GM18519 (cell line): ENCODE data around the gene IGFLR1.

ENCODE experiments used
- ATAC-seq: cut with Tn5 transposase; IDR thresholded peaks from one replicate; pipeline ENCODE4 v1.9.1; 2021; ENCODE audit warnings: mild to moderate bottlenecking, moderate library complexity; ENCODE audit not compliant: unreplicated experiment, low FRiP score

The IGFLR1 gene

DNA sequence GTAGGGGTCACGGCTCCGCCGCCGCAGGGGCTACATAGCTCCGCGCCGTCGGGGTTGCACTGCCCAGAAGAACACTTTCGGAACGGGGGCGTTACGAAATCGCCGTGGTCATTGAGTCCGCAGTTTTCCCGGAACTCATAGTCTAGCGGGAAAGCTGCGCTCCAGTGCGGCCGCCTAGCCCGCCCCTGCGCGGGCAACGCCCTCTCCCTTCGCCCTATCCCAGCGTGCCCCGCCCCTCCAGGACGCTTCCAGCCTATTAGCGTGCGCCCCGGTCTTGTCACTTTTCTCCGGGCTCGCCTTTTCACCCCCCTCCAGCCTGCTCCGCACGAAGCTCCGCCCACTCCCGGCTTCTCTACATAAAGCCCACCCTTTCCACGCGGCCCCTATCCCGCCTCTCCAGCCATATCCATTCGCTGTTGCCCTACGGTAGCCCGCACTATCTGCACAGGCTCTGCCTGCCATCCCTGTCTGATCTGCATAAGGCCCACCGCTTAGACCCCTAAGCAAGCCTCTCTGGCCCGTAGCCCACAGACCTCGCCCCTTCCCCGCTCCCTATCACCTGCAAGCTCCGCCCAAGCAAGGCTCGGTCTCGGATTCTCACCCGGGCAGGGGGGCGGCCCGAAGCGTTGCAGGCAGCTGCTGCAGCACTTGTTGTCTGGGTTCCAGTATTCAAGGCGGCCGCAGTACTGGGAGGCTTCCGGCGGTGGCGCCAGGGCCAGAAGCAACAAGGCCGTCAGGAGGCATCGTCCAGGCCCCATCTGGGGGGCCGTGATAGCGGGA is 1.6 kb downstream of the IGFLR1 start:
- ATAC-seq: peak; percentile 39

DNA sequence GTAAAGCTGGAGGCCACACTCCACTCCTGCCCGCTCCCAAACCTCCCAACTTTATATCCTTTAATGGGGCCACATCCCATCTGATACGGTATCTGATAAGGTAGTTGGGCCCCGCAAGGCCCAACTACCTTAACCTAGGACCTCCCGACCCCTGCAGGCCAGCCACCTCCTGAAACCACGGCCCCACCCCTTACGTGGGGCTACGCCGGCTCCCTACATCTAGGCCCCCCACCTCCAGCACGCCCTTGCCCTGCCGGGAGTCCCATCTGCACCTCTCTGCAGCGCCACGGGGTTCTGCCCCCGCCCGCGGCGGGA is 2.2 kb downstream of the IGFLR1 start:
- ATAC-seq: peak; percentile 20

DNA sequence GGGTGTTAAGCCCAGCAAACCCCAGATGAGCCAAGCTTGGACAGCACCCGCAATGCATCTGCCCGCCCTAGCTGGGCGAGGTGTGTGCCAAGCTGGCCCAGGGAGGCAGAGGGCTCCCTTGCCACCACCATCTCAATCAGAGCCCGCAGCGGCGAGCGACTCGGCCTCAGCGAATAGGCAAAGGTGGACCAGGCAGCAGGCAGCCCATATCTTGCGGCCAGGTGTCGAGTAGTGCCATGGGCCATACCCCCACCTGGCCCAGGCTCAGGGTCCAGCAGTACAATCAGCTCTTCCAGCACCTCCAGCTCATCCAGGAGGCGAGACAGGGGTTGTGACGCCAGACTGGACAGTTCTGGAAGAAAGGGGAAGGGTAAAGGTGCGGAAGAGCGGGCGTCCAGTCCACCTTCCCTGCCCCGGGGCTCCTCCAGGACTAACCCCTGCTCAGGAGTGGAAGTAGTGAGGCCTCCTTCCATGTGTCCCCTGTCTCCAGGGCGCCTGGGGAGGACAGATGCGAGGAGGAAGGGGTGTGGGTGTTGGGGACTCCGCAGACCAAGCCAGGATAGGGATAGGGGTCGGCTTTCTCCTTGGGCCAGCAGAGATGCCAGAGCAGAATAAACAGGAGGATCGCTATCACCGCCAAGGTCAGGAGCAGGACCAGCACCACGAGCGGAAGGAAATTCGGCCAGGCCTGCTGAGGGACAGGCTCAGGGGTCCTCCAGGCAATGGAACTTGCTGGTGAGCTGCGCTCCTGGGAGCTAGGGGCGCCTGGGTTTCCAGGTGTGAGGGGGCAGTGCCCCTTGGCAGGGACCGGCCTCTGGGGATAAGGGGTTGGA is 2.8 kb downstream of the IGFLR1 start:
- no peak for ATAC-seq

DNA sequence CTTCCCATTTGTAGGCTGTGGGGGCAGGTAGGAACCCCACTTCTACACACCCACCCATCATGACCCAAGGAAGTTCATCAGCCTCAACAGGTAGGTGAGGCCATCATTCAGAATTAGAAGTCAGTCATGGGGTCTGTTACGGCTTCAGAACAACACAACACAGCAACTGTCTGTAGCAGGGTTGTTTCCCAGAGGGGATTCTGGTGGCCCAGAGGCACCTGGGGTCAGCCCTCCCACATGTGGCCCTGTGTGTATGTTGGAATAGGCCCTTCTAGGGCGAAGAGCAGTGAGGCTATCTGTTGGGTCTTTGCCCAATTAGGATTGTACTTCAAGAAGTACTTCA is 3.4 kb downstream of the IGFLR1 start:
- ATAC-seq: no peak

DNA sequence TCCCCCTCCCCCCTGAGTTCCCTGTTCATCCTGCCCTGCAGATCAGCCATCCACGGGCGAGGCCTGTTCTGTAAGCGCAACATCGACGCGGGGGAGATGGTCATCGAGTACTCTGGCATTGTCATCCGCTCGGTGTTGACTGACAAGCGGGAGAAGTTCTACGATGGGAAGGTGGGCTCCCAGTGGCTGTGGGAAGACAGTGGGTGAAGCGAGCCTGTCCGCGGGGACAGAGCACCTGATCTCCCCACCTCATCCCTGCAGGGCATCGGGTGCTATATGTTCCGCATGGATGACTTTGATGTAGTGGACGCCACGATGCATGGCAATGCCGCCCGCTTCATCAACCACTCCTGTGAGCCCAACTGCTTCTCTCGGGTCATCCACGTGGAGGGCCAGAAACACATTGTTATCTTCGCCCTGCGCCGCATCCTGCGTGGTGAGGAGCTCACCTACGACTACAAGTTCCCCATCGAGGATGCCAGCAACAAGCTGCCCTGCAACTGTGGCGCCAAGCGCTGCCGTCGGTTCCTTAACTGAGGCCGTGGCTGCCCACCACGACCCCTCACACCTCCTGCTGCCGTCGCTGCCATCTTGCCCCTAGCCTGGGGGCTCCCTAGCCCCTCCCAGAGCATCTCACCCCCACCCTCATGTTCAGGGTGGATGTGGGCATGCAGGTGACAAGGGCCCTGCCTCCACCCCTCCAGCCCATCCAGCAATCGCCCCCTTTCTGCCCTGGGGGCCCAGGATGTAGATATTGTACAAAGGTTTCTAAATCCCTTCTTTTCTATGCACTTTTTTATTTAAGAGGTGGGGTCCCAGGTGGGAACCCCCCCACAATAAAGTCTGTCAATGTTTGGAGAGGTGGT is 4.0 kb downstream of the IGFLR1 start:
- ATAC-seq: no peak

DNA sequence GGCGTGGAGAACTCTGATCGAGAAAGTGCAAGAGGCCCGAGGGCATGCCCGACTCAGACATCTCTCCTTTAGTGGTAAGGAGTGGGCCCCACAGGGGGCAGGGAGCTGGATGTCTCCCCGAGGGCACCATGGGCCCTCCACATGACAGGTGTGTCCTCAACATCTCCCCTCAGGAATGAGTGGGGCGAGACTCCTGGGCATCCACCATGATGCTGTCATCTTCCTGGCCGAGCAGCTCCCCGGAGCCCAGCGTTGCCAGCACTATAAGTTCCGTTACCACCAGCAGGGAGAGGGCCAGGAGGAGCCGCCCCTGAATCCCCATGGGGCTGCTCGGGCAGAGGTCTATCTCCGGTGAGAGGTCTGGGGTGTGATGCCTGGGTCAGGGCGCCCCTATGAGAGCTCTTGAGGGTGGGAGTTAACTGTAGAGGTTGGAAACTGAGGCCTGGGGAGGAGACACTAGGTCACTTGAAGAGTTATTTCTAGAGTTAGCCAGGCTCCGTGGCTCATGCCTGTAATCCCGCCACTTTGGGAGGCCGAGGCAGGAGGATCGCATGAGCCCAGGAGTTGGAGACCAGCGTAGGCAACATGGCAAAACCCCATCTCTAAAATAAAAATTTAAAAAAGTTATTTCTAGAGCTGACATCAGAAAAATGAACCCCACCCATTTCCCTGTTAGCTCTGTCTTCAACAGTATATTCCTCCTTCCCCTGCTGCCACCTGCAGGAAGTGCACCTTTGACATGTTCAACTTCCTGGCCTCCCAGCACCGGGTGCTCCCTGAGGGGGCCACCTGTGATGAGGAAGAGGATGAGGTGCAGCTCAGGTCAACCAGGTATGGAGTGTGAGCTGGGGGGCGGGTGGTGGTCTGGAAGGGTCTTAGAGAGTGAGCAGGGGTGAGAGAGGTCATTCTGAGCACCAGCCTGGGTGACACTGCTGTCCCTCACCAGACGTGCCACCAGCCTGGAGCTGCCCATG is 5.1 kb downstream of the IGFLR1 start:
- no peak for ATAC-seq

DNA sequence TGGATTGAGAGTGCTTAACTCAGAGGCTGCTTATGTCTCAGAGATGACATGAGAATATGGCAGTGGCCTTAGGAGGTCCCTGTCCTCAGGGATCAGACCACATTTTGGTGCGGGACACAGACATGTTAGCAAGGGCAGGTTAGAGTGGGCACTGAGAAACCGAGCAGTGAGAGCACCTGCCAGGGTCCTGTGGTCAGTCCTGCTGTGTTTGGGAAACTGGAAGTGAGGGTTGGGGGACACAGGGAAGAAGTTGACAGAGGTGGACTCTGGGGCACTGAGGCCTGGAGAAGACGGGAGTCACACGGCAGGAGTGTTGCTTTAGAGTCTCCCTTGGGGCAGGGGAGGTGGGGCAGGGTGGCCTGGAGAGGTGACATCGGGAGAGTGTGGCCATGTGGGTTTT is 7.4 kb downstream of the IGFLR1 start:
- no peak for ATAC-seq

DNA sequence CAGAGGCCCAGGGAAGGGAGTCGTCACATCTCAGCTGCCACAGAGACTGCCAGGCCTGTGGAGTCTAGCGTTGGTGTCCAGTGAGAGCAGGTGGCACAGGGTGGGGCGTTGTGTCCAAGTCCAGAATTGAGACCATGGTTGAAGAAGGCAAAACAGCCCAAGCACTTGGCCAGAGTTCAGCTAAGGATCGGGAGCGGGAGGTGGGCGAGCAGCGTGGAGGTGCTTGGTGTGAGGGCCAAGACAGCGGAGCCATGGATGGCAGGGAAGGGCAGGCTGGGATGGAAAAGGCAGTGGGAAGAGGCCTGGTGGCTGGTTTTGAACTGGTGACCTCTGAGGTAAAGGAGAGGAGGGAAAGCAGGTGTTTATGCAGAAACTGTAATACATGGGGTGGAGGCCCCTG is 8.0 kb downstream of the IGFLR1 start:
- no peak for ATAC-seq

DNA sequence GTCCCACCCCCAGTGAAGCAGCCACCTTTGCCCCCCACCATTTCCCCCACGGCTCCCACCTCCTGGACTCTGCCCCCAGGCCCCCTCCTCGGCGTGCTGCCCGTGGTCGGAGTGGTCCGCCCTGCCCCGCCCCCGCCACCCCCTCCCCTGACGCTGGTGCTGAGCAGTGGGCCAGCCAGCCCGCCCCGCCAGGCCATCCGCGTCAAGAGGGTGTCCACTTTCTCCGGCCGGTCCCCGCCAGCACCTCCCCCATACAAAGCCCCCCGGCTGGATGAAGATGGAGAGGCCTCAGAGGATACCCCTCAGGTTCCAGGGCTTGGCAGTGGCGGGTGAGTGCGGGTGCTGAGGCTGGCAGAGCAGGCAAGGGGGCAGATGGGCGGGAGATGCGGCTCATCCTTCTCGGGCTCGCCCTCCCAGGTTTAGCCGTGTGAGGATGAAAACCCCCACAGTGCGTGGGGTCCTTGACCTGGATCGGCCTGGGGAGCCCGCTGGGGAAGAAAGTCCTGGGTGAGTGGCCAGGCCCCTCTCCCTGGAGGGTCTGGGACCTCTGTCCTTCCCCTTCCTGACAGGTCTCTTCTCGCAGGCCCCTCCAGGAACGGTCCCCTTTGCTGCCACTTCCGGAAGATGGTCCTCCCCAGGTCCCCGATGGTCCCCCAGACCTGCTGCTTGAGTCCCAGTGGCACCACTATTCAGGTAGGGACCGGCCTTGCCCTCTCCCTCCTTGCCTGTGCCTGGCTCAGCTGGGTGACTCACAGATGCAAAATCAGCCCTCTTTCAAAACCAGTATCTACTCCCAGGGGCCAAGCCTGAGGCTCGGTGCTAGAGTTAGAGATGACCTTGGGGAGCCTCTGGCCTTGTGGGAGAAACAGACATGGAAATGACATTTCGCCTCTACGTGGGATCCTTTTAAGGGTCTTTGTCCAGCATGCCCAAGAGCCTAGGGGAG is 8.8 kb downstream of the IGFLR1 start:
- ATAC-seq: no peak

DNA sequence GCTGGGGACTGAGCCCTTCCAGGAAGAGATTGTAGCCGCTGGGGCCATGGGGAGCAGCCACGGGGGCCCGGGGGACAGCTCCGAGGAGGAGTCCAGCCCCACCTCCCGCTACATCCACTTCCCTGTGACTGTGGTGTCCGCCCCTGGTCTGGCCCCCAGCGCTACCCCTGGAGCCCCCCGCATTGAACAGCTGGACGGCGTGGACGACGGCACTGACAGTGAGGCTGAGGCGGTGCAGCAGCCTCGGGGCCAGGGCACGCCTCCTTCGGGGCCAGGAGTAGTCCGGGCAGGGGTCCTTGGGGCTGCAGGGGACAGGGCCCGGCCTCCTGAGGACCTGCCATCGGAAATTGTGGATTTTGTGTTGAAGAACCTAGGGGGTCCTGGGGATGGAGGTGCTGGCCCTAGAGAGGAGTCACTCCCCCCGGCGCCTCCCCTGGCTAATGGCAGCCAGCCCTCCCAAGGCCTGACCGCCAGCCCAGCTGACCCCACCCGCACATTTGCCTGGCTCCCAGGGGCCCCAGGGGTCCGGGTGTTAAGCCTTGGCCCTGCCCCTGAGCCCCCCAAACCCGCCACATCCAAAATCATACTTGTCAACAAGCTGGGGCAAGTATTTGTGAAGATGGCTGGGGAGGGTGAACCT is 9.6 kb downstream of the IGFLR1 start:
- no peak for ATAC-seq

DNA sequence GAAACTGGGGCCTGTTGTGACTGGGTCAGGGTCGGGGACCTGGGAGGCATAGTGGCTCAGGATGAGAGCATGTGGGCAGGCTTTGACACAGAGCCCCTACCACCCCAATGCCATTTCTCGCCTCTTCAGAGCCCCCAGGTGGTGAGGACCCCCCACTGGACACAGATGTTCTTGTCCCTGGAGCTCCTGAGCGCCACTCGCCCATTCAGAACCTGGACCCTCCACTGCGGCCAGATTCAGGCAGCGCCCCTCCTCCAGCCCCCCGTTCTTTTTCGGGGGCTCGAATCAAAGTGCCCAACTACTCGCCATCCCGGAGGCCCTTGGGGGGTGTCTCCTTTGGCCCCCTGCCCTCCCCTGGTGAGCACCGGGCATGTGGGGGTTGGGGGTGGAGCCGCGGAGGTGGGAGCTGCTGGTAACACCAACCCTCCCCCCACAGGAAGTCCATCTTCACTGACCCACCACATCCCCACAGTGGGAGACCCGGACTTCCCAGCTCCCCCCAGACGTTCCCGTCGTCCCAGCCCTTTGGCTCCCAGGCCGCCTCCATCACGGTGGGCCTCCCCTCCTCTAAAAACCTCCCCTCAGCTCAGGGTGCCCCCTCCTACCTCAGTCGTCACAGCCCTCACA is 10.4 kb downstream of the IGFLR1 start:
- no peak for ATAC-seq

DNA sequence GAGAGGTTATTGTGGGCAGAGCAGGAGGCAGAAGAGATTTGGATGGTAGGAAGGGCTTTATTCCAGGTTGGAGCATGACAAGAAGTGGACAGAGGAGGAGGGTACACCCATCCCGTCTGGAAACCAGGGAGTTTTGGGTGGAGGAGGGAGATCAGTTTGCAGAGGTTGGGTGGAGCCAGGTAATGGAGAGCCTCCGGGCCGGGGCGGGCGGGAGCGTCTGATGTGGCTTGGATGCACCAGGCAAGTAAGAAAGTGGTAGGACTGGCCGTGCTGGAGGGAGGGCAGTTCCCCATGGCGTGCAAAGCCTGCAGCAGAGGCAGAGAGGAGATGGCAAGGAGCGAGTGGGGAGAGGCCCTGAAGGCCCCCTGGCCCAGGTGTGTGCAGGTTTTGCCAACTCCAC is 10.9 kb downstream of the IGFLR1 start:
- no peak for ATAC-seq

DNA sequence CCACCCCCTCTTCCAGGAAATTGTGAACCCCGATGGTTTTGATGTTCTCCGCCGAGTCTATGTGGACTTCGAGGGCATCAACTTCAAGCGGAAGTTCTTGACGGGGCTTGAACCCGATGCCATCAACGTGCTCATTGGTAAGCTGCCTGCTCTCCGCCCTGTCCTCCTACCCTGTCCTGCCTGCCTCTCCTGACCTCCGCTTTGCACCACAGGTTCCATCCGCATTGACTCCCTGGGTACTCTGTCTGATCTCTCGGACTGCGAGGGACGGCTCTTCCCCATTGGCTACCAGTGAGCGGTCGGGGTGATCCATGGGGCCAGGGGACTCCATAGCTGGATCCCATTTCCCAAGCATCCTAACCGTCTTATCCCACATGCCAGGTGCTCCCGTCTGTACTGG is 11.9 kb downstream of the IGFLR1 start:
- no peak for ATAC-seq

DNA sequence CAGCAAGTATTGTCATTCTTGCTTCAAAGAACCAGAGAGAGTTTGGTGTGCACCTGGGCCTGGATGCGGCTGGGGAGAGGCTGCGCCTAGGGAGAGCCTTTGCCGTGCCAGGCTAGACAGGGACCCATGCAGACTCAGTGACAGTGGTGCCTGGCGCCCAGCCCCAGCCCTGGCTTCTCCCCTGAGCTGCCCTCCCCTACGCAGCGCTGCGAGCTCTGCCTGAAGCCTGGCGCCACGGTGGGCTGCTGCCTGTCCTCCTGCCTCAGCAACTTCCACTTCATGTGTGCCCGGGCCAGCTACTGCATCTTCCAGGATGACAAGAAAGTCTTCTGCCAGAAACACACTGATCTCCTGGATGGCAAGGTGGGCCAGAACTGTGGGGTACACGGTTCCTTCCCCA is 12.5 kb downstream of the IGFLR1 start:
- ATAC-seq: no peak

DNA sequence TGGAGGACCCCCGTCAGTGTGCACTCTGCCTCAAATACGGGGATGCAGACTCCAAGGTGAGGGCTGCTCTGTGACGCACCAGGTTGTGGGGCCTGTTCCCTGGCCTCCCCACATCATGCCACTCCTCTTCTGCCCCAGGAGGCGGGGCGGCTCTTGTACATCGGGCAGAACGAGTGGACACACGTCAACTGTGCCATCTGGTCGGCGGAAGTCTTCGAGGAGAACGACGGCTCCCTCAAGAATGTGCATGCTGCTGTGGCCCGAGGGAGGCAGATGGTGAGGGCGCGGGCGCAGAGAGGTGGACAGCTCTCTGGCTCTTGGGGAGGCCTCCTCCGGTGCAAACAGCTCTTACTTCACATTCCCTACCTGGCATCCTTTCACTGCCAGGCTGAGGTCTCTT is 13.2 kb downstream of the IGFLR1 start:
- no peak for ATAC-seq

DNA sequence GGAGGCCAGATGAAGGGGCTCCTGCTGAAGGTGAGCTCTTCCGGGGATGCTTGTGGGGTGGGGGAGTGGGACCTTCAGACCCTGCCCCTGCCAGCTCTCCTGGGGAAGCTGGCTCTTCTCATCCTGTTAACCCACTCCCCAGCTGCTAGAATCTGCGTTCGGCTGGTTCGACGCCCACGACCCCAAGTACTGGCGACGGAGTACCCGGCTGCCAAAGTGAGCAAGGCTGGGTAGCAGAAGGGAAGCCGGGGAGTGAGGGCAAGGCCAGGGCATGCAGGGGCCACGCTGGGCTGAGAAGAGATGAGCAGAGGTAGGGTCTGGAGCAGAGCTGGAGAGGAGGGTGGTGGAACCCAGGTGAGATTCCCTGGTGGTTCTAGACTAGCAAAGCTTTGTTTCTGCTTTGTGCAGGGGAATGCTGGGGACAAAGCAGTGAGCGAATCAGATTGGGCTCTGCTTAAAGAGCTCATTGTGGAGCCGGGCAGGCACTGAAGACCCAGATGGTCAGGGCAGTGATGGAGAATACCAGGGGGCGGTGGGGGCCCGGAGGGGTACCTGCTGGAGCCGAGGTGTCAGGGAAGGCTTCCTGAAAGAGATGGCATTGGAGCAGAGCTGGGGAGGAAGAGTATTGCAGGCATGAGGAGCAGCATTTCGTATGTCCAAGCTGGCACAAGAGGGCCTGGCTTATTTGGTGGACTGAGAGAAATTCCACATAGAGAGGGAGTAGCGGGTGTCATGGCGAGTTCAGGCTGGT is 14.1 kb downstream of the IGFLR1 start:
- ATAC-seq: no peak
